DOHH2 (cell line): Measurements from ENCODE around the gene MAP3K4.

ENCODE experiments used
- H3F3A ChIP-seq: fragments of 200-600 bp; sonication (generic), shearing (Covaris generic); 2 replicates; pipeline ENCODE4 v1.6.0; 2016; ENCODE audit warnings: antibody characterized with exemption, mild to moderate bottlenecking; ENCODE audit not compliant: control insufficient read depth, insufficient read depth
- H3K27ac ChIP-seq: fragments of 200-600 bp; sonication (generic); 2 replicates; pipeline ENCODE4 v1.5.1; 2014; ENCODE audit warnings: low read depth, mild to moderate bottlenecking, low read length, moderate library complexity
- H3K27me3 ChIP-seq: fragments of 200-600 bp; sonication (generic); 2 replicates; pipeline ENCODE4 v1.6.1; 2014; ENCODE audit warnings: mild to moderate bottlenecking, low read length, mixed read lengths; ENCODE audit not compliant: control insufficient read depth
- H3K36me3 ChIP-seq: fragments of 200-600 bp; sonication (generic); 2 replicates; pipeline ENCODE4 v1.6.1; 2014; ENCODE audit warnings: mild to moderate bottlenecking, low read length, moderate library complexity, mixed read lengths; ENCODE audit not compliant: control insufficient read depth
- H3K4me1 ChIP-seq: fragments of 200-600 bp; sonication (generic); 2 replicates; pipeline ENCODE4 v1.6.1; 2014; ENCODE audit warnings: mild to moderate bottlenecking, low read length, mixed read lengths; ENCODE audit not compliant: control insufficient read depth
- H3K4me2 ChIP-seq: fragments of 200-600 bp; sonication (generic); 2 replicates; pipeline ENCODE4 v1.6.0; 2014; ENCODE audit warnings: mild to moderate bottlenecking, low read length, moderate library complexity
- H3K4me3 ChIP-seq: fragments of 200-600 bp; sonication (generic); 2 replicates; pipeline ENCODE4 v1.5.1; 2014; ENCODE audit warnings: mild to moderate bottlenecking, low read length, mixed read lengths
- H3K79me2 ChIP-seq: fragments of 200-600 bp; sonication (generic); 2 replicates; pipeline ENCODE4 v1.6.1; 2014; ENCODE audit warnings: mild to moderate bottlenecking, low read length, mixed read lengths; ENCODE audit not compliant: control insufficient read depth
- H3K9me2 ChIP-seq: fragments of 200-600 bp; sonication (generic); replicated peaks from 2 replicates; pipeline ENCODE4 v1.6.1; 2014; ENCODE audit warnings: mild to moderate bottlenecking, low read length, mixed read lengths; ENCODE audit not compliant: control insufficient read depth
- H3K9me3 ChIP-seq: fragments of 200-600 bp; sonication (generic); 2 replicates; pipeline ENCODE4 v1.6.1; 2014; ENCODE audit warnings: antibody characterized with exemption, low read length, mixed read lengths; ENCODE audit not compliant: control insufficient read depth, insufficient read depth
- H4K20me1 ChIP-seq: fragments of 200-600 bp; sonication (generic); 2 replicates; pipeline ENCODE4 v1.6.0; 2014; ENCODE audit warnings: low read depth, mild to moderate bottlenecking, antibody characterized with exemption, low read length, moderate library complexity; ENCODE audit not compliant: control insufficient read depth, insufficient read depth
- CTCF ChIP-seq: fragments of 200-600 bp; sonication (generic); IDR thresholded peaks from one replicate; pipeline ENCODE4 v1.5.1; 2014; ENCODE audit warnings: antibody characterized with exemption, mild to moderate bottlenecking, low read depth, low read length; ENCODE audit not compliant: poor library complexity, severe bottlenecking
- EZH2phosphoT487 ChIP-seq: fragments of 200-600 bp; sonication (generic); IDR thresholded peaks from 2 replicates; pipeline ENCODE4 v1.6.1; 2017; ENCODE audit warnings: borderline replicate concordance, mild to moderate bottlenecking, antibody characterized with exemption, low read length, moderate library complexity, mixed read lengths

The MAP3K4 gene

DNA sequence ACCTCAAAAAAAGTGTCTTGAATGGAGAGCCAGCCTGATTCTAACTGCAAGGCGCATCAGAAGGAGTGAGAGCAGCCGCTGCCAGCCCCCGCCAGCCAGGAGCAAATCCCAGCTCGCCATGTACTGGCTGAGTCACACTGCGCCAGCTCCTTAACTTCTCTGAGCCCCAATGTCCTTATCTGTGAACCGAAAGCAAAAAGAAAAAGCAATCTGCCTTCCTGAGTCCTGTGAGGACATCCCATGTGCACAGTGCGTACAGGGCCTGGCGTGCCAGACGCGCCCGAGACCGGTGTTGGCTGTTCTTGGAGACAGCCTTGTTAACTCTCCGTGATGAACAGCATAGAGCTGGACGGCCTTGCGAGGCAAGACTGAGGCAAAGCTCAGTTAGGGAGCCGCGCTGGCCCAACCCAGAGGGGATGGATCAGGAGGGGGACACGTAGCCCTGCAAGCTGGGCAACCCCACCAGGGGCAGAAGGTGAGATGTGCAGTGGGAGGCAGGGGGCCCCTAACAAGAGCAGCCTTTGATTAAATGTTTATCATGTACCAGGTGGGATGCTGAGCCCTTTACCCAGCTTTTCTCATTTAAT is 159.6 kb downstream of the MAP3K4 start:
- H3K4me2 ChIP-seq: no peak overlapping the region
- TF ChIP-seq EZH2phosphoT487: no peak
- no peak for TF ChIP-seq CTCF
- H3K9me3 ChIP-seq: no peaks in the 10 kb centered on the region
- H3F3A ChIP-seq: no peaks in the 10 kb centered on the region
- H4K20me1 ChIP-seq: no peaks in the 10 kb centered on the region
- H3K36me3 ChIP-seq: no peaks in the 10 kb centered on the region
- peaks cover 4% of the 10 kb centered on the region; the same call in 1 of the 2 replicates for H3K27me3 ChIP-seq
- no peaks in the 10 kb centered on the region for H3K9me2 ChIP-seq
- no peak overlapping the region for H3K4me3 ChIP-seq
- H3K27ac ChIP-seq: no peak overlapping the region
- H3K79me2 ChIP-seq: no peaks in the 10 kb centered on the region
- no peaks in the 10 kb centered on the region for H3K4me1 ChIP-seq

- H3K27ac ChIP-seq: no peak overlapping the region
- H3K9me2 ChIP-seq: no peaks in the 10 kb centered on the region
- H3K4me1 ChIP-seq: no peaks in the 10 kb centered on the region
- peaks cover 4% of the 10 kb centered on the region; the same call in 1 of the 2 replicates for H3K27me3 ChIP-seq
- H3F3A ChIP-seq: no peaks in the 10 kb centered on the region
- TF ChIP-seq CTCF (no peak), EZH2phosphoT487 (no peak)
- no peaks in the 10 kb centered on the region for H3K79me2 ChIP-seq
- no peaks in the 10 kb centered on the region for H4K20me1 ChIP-seq
- H3K4me3 ChIP-seq: no peak overlapping the region
- H3K4me2 ChIP-seq: no peak overlapping the region
- H3K9me3 ChIP-seq: no peaks in the 10 kb centered on the region
- no peaks in the 10 kb centered on the region for H3K36me3 ChIP-seq
Measured at GRCh38 chr6:161151660-161152526, 160.3 kb downstream of the MAP3K4 start.

DNA sequence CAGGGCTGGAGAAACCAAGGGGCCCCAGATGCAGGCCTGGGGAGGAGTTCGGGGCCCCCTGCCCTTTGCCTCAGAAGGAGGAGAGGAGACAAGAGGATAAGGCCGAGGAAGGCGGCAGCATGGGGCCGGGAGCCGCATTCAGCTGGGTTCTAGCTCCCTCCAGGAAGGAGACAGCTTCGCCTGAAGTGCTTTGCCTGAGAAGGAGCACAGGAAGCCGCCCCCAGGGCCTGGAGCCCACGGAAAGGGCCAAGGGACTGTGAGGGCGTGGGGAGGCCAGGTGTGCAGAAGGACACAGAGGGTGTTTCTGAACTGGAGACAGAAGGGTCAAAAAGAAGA is 160.9 kb downstream of the MAP3K4 start:
- Histone ChIP-seq H3F3A (no peaks in the 10 kb centered on the region), H3K27me3 (peaks cover 4% of the 10 kb centered on the region; the same call in 1 of the 2 replicates), H4K20me1 (no peaks in the 10 kb centered on the region), H3K9me3 (no peaks in the 10 kb centered on the region), H3K4me1 (no peaks in the 10 kb centered on the region), H3K36me3 (no peaks in the 10 kb centered on the region), H3K79me2 (no peaks in the 10 kb centered on the region), H3K4me2 (no peak overlapping the region), H3K27ac (no peak overlapping the region), H3K9me2 (no peaks in the 10 kb centered on the region), H3K4me3 (no peak overlapping the region)
- no peak for TF ChIP-seq CTCF
- TF ChIP-seq EZH2phosphoT487: no peak
